WTC11 (cell line): ENCODE measurements around the gene G2E3. TPM values are rescaled to one million over a fixed set of nuclear protein-coding genes. Genes with fewer than 3 reads are reported as not detected.

Experiments used
- ATAC-seq: fragments of 200-7000 bp; cut with Tn5 transposase; 2 replicates; pipeline ENCODE4 v1.10.0; 2021; ENCODE audit warnings: mild to moderate bottlenecking, moderate library complexity
- CTCF ChIA-PET: fragments of 300-600 bp; sonication (Branson Sonifier 250); formaldehyde crosslinking; loops from one replicate; lab custom pipeline; 2021; ENCODE audit warnings: antibody characterized with exemption; lab: Charles Lee
- POLR2A ChIA-PET: fragments of 350-600 bp; sonication (Branson Sonifier 250); formaldehyde crosslinking; loops from one replicate; lab custom pipeline; 2021; ENCODE audit warnings: antibody characterized with exemption; lab: Charles Lee
- DNase-seq: peaks from one replicate; pipeline ENCODE4 v3.0.0; 2021; ENCODE audit warnings: low spot score
- H3K27ac Mint-ChIP-seq: 2 replicates; pipeline ENCODE4 v1.8.0; 2021; ENCODE audit warnings: mixed read lengths
- H3K27me3 Mint-ChIP-seq: 2 replicates; pipeline ENCODE4 v1.8.0; 2021; ENCODE audit warnings: low read depth, mild to moderate bottlenecking, moderate library complexity, mixed read lengths
- H3K36me3 Mint-ChIP-seq: 2 replicates; pipeline ENCODE4 v1.8.0; 2021; ENCODE audit warnings: mixed read lengths
- H3K4me1 Mint-ChIP-seq: 2 replicates; pipeline ENCODE4 v1.8.0; 2022; ENCODE audit warnings: mixed read lengths
- H3K4me3 Mint-ChIP-seq: 2 replicates; pipeline ENCODE4 v1.8.0; 2021; ENCODE audit warnings: mild to moderate bottlenecking, moderate library complexity, mixed read lengths
- H3K9me3 Mint-ChIP-seq: 2 replicates; pipeline ENCODE4 v1.8.0; 2021; ENCODE audit warnings: mixed read lengths
- E2F1 ChIP-seq: sonication (generic); formaldehyde crosslinking; IDR thresholded peaks from 2 replicates; pipeline ENCODE4 v1.8.0; 2022; ENCODE audit warnings: mild to moderate bottlenecking, missing genetic modification reagents
- ETV6 ChIP-seq: sonication (generic); formaldehyde crosslinking; IDR thresholded peaks from 2 replicates; pipeline ENCODE4 v1.8.1; 2022; ENCODE audit warnings: mild to moderate bottlenecking, missing genetic modification reagents
- FOXK1 ChIP-seq: sonication (generic); formaldehyde crosslinking; IDR thresholded peaks from 2 replicates; pipeline ENCODE4 v1.8.0; 2022; ENCODE audit warnings: mild to moderate bottlenecking, moderate library complexity, missing genetic modification reagents
- GABPB1 ChIP-seq: sonication (generic); formaldehyde crosslinking; IDR thresholded peaks from 2 replicates; pipeline ENCODE4 v1.8.1; 2023; ENCODE audit warnings: mild to moderate bottlenecking, missing genetic modification reagents
- HMGA2 ChIP-seq: fragments of 250-450 bp; sonication (Bioruptor Pico); IDR thresholded peaks from 2 replicates; pipeline ENCODE4 v1.4.0; 2021; ENCODE audit warnings: mild to moderate bottlenecking, moderate library complexity
- IRF2 ChIP-seq: sonication (generic); formaldehyde crosslinking; IDR thresholded peaks from 2 replicates; pipeline ENCODE4 v1.8.0; 2022; ENCODE audit warnings: low read depth, missing genetic modification reagents, borderline replicate concordance
- JAZF1 ChIP-seq: fragments of 250-450 bp; sonication (Bioruptor Pico); IDR thresholded peaks from 2 replicates; pipeline ENCODE4 v1.9.0; 2021; ENCODE audit warnings: moderate library complexity, mild to moderate bottlenecking, inconsistent platforms
- JUN ChIP-seq: sonication (generic); formaldehyde crosslinking; IDR thresholded peaks from 2 replicates; pipeline ENCODE4 v1.8.0; 2023; ENCODE audit warnings: mild to moderate bottlenecking, missing genetic modification reagents
- MLX ChIP-seq: sonication (generic); formaldehyde crosslinking; IDR thresholded peaks from 2 replicates; pipeline ENCODE4 v1.8.1; 2023; ENCODE audit warnings: mild to moderate bottlenecking, missing genetic modification reagents, moderate library complexity
- MYBL2 ChIP-seq: sonication (generic); formaldehyde crosslinking; IDR thresholded peaks from 2 replicates; pipeline ENCODE4 v1.8.1; 2023; ENCODE audit warnings: mild to moderate bottlenecking, moderate library complexity, missing genetic modification reagents
- NFATC4 ChIP-seq: fragments of 250-450 bp; sonication (Bioruptor Pico); IDR thresholded peaks from 2 replicates; pipeline ENCODE4 v1.9.0; 2021; ENCODE audit warnings: mild to moderate bottlenecking
- NFE2L1 ChIP-seq: sonication (generic); formaldehyde crosslinking; IDR thresholded peaks from 2 replicates; pipeline ENCODE4 v1.8.1; 2023; ENCODE audit warnings: missing genetic modification reagents
- NR3C1 ChIP-seq: sonication (generic); formaldehyde crosslinking; conservative IDR thresholded peaks from 2 replicates; pipeline ENCODE4 v1.8.1; 2023; ENCODE audit warnings: low read depth, mild to moderate bottlenecking, missing genetic modification reagents
- STAT6 ChIP-seq: sonication (generic); formaldehyde crosslinking; conservative IDR thresholded peaks from 2 replicates; pipeline ENCODE4 v1.8.1; 2023; ENCODE audit warnings: mild to moderate bottlenecking, low read depth, missing genetic modification reagents, moderate library complexity
- ZBTB21 ChIP-seq: sonication (generic); formaldehyde crosslinking; IDR thresholded peaks from 2 replicates; pipeline ENCODE4 v1.8.1; 2023; ENCODE audit warnings: mild to moderate bottlenecking, missing genetic modification reagents, borderline replicate concordance
- ZNF121 ChIP-seq: sonication (generic); formaldehyde crosslinking; IDR thresholded peaks from 2 replicates; pipeline ENCODE4 v1.8.0; 2023; ENCODE audit warnings: missing genetic modification reagents
- ZNF219 ChIP-seq: sonication (generic); formaldehyde crosslinking; IDR thresholded peaks from 2 replicates; pipeline ENCODE4 v1.8.0; 2023; ENCODE audit warnings: missing genetic modification reagents, mild to moderate bottlenecking, borderline replicate concordance
- ZNF263 ChIP-seq: sonication (generic); formaldehyde crosslinking; IDR thresholded peaks from 2 replicates; pipeline ENCODE4 v1.8.1; 2022; ENCODE audit warnings: low read depth, mild to moderate bottlenecking, moderate library complexity, missing genetic modification reagents
- ZNF396 ChIP-seq: fragments of 250-450 bp; sonication (Bioruptor Pico); IDR thresholded peaks from 2 replicates; pipeline ENCODE4 v1.8.0; 2021; ENCODE audit warnings: mild to moderate bottlenecking, moderate library complexity, borderline replicate concordance
- ZNF416 ChIP-seq: fragments of 250-450 bp; sonication (Bioruptor Pico); IDR thresholded peaks from 2 replicates; pipeline ENCODE4 v1.9.0; 2021; ENCODE audit warnings: mild to moderate bottlenecking, inconsistent platforms
- total RNA-seq: library from RNA; stranded (reverse); gene quantifications from 3 replicates; pipeline ENCODE4 v1.2.3, GENCODE V29; 2021
- TF ChIP-seq, protein P1 (sequence below): sonication (generic); formaldehyde crosslinking; IDR thresholded peaks from 2 replicates; pipeline ENCODE4 v1.8.0; 2022; ENCODE audit warnings: mild to moderate bottlenecking, missing genetic modification reagents
- TF ChIP-seq, protein P2 (sequence below): fragments of 250-450 bp; sonication (Bioruptor Pico); IDR thresholded peaks from 2 replicates; pipeline ENCODE4 v1.9.0; 2021; ENCODE audit warnings: moderate library complexity, mild to moderate bottlenecking, inconsistent platforms, borderline replicate concordance
- TF ChIP-seq, protein P3 (sequence below): sonication (generic); formaldehyde crosslinking; IDR thresholded peaks from 2 replicates; pipeline ENCODE4 v1.8.0; 2022; ENCODE audit warnings: missing genetic modification reagents

G2E3 gene
- total RNA-seq, 1 experiment from 2014 or later, result 66.2 TPM

- DNase-seq, result no peak
- no peaks in the 10 kb centered on the region for H3K4me1 Mint-ChIP-seq
- H3K4me3 Mint-ChIP-seq, result no peak overlapping the region
- POLR2A ChIA-PET, result no interaction called here
- no peaks in the 10 kb centered on the region for H3K9me3 Mint-ChIP-seq
- ATAC-seq, result no peak
- TF ChIP-seq JUN (CRISPR knock-in tag) (no peak), ZNF219 (CRISPR knock-in tag) (no peak), ZNF396 (CRISPR knock-in tag) (no peak), ZBTB21 (no peak), STAT6 (no peak), GABPB1 (no peak), FOXK1 (no peak), MYBL2 (no peak), ETV6 (CRISPR knock-in tag) (no peak), MLX (no peak), IRF2 (CRISPR knock-in tag) (no peak), ZNF263 (CRISPR knock-in tag) (no peak), HMGA2 (CRISPR knock-in tag) (no peak)
- TF ChIP-seq, protein P1, sequence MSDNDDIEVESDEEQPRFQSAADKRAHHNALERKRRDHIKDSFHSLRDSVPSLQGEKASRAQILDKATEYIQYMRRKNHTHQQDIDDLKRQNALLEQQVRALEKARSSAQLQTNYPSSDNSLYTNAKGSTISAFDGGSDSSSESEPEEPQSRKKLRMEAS (CRISPR knock-in tag), result no peak
- TF ChIP-seq, protein P2, sequence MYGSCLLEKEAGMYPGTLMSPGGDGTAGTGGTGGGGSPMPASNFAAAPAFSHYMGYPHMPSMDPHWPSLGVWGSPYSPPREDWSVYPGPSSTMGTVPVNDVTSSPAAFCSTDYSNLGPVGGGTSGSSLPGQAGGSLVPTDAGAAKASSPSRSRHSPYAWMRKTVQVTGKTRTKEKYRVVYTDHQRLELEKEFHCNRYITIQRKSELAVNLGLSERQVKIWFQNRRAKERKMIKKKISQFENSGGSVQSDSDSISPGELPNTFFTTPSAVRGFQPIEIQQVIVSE, result no peak
- TF ChIP-seq, all 79 proteins: peak for 0
- Mint-ChIP-seq H3K27me3 (no peaks in the 10 kb centered on the region), H3K27ac (no peak overlapping the region), H3K36me3 (peaks cover 23% of the 10 kb centered on the region)
- CTCF ChIA-PET, result interaction anchor here (1.2 kb wide), 1 partner anchor 120 kb away, joined by 3 read pairs; no protein-coding TSS in a partner anchor
Measured at GRCh38 chr14:30658645-30659044, 99.7 kb downstream of the G2E3 start.

- ChIA-PET CTCF (no interaction called here), POLR2A (no interaction called here)
- H3K4me3 Mint-ChIP-seq, result no peak overlapping the region
- peaks cover 14% of the 10 kb centered on the region for H3K9me3 Mint-ChIP-seq
- no peak overlapping the region for H3K27ac Mint-ChIP-seq
- no peak for ATAC-seq
- DNase-seq, result no peak
- TF ChIP-seq JUN (CRISPR knock-in tag) (no peak), NR3C1 (CRISPR knock-in tag) (no peak), ZNF416 (CRISPR knock-in tag) (no peak), NFATC4 (CRISPR knock-in tag) (no peak), E2F1 (CRISPR knock-in tag) (no peak), ZNF121 (no peak), JAZF1 (CRISPR knock-in tag) (no peak), ZNF396 (CRISPR knock-in tag) (no peak), NFE2L1 (no peak), ZNF219 (CRISPR knock-in tag) (no peak)
- TF ChIP-seq, protein P3, sequence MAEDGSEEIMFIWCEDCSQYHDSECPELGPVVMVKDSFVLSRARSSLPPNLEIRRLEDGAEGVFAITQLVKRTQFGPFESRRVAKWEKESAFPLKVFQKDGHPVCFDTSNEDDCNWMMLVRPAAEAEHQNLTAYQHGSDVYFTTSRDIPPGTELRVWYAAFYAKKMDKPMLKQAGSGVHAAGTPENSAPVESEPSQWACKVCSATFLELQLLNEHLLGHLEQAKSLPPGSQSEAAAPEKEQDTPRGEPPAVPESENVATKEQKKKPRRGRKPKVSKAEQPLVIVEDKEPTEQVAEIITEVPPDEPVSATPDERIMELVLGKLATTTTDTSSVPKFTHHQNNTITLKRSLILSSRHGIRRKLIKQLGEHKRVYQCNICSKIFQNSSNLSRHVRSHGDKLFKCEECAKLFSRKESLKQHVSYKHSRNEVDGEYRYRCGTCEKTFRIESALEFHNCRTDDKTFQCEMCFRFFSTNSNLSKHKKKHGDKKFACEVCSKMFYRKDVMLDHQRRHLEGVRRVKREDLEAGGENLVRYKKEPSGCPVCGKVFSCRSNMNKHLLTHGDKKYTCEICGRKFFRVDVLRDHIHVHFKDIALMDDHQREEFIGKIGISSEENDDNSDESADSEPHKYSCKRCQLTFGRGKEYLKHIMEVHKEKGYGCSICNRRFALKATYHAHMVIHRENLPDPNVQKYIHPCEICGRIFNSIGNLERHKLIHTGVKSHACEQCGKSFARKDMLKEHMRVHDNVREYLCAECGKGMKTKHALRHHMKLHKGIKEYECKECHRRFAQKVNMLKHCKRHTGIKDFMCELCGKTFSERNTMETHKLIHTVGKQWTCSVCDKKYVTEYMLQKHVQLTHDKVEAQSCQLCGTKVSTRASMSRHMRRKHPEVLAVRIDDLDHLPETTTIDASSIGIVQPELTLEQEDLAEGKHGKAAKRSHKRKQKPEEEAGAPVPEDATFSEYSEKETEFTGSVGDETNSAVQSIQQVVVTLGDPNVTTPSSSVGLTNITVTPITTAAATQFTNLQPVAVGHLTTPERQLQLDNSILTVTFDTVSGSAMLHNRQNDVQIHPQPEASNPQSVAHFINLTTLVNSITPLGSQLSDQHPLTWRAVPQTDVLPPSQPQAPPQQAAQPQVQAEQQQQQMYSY (CRISPR knock-in tag), result no peak
- no peaks in the 10 kb centered on the region for H3K4me1 Mint-ChIP-seq
- peaks cover 16% of the 10 kb centered on the region for H3K36me3 Mint-ChIP-seq
- H3K27me3 Mint-ChIP-seq, result no peaks in the 10 kb centered on the region
Measured at GRCh38 chr14:30669594-30669993, 110.6 kb downstream of the G2E3 start.
